Smooth muscle cell (in vitro differentiated cells): Measurements from ENCODE around the gene EML3. TPM values are rescaled to one million over a fixed set of nuclear protein-coding genes. Genes with fewer than 3 reads are reported as not detected.

Experiments
- DNase-seq: peaks from one replicate; lab custom pipeline; 2025; ENCODE audit not compliant: unreplicated experiment; lab: John Stamatoyannopoulos, UW
- H2AFZ ChIP-seq: fragments of 200-600 bp; sonication (generic); 2 replicates; pipeline ENCODE4 v1.6.0; 2016; ENCODE audit warnings: antibody characterized with exemption, low read depth, mild to moderate bottlenecking
- H3F3A ChIP-seq: fragments of 200-600 bp; sonication (generic); 2 replicates; pipeline ENCODE4 v1.6.0; 2017; ENCODE audit warnings: antibody characterized with exemption, low read depth
- H3K27ac ChIP-seq: fragments of 200-600 bp; sonication (generic); 2 replicates; pipeline ENCODE4 v1.5.1; 2016; ENCODE audit warnings: low read depth, mild to moderate bottlenecking
- H3K27me3 ChIP-seq: fragments of 200-600 bp; sonication (generic); 2 replicates; pipeline ENCODE4 v1.6.1; 2016; ENCODE audit warnings: low read depth, mild to moderate bottlenecking
- H3K36me3 ChIP-seq: fragments of 200-600 bp; sonication (generic); 2 replicates; pipeline ENCODE4 v1.5.1; 2016; ENCODE audit warnings: low read depth
- H3K4me1 ChIP-seq: fragments of 200-600 bp; sonication (generic); 2 replicates; pipeline ENCODE4 v1.5.1; 2016; ENCODE audit warnings: low read depth
- H3K4me2 ChIP-seq: fragments of 200-600 bp; sonication (generic); 2 replicates; pipeline ENCODE4 v1.6.0; 2016; ENCODE audit warnings: mild to moderate bottlenecking
- H3K4me3 ChIP-seq: fragments of 200-600 bp; sonication (generic); 2 replicates; pipeline ENCODE4 v1.5.1; 2016; ENCODE audit warnings: mild to moderate bottlenecking
- H3K79me2 ChIP-seq: fragments of 200-600 bp; sonication (generic); 2 replicates; pipeline ENCODE4 v1.6.0; 2016; ENCODE audit warnings: low read depth, mild to moderate bottlenecking
- H3K9ac ChIP-seq: fragments of 200-600 bp; sonication (generic); 2 replicates; pipeline ENCODE4 v1.6.0; 2016; ENCODE audit warnings: low read depth
- H3K9me3 ChIP-seq: fragments of 200-600 bp; sonication (generic); replicated peaks from 2 replicates; pipeline ENCODE4 v1.5.1; 2016; ENCODE audit warnings: low read depth
- H4K20me1 ChIP-seq: fragments of 200-600 bp; sonication (generic); 2 replicates; pipeline ENCODE4 v1.6.0; 2016; ENCODE audit warnings: low read depth
- WGBS: methylation state at CpG from one replicate; pipeline ENCODE4 v1.1.7; 2016; ENCODE audit warnings: low lambda C conversion rate; 5-methylcytosine and 5-hydroxymethylcytosine counted together
- polyA plus RNA-seq: library from polyadenylated mRNA; unstranded; fragments of >200 nt; fragmentation: Nextera tagmentation; extraction: Ambion mirVana; gene quantifications from 2 replicates; pipeline ENCODE4 v1.2.1, GENCODE V29; 2016
- total RNA-seq: library from RNA; depleted of rRNA; stranded (reverse); fragments of >200 nt; gene quantifications from 2 replicates; pipeline ENCODE4 v1.2.3, GENCODE V29; 2014
- TF ChIP-seq, protein P1 (sequence below): fragments of 200-600 bp; sonication (generic); IDR thresholded peaks from 2 replicates; pipeline ENCODE4 v1.5.1; 2017; ENCODE audit warnings: borderline replicate concordance, mild to moderate bottlenecking, antibody characterized with exemption; ENCODE audit not compliant: insufficient read depth, poor library complexity, severe bottlenecking

The EML3 gene
- total and polyA plus RNA-seq, 2 experiments from 2014 or later = 35.0 to 36.8 TPM

DNA sequence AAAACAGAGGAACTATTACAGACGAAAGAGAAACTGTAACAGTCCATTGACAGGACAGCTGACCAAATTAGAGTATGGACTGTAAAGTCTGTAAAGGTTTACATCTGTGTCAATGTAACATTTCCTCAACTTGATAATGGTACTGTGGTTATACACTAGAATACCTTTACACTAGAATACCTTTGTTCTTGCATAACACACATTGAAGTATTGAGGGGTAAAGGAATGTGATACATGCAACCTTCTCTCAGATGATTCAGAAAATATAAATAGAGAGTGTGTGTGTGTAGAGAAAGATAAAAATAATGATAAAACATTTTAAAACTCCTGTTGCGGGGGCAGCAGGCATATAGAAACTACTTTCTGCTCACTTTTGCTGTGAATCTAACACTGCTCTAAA lies 33.3 kb downstream of the EML3 start:
- DNase-seq = no peak
- Histone ChIP-seq H3K4me1 (no peaks in the 10 kb centered on the region), H3K36me3 (peaks cover 3% of the 10 kb centered on the region), H3K4me2 (no peak overlapping the region), H4K20me1 (no peaks in the 10 kb centered on the region), H3K9ac (no peak overlapping the region), H3K27ac (no peak overlapping the region), H3K4me3 (no peak overlapping the region), H3F3A (peaks cover 5% of the 10 kb centered on the region), H3K27me3 (no peaks in the 10 kb centered on the region), H3K79me2 (peaks cover 29% of the 10 kb centered on the region), H3K9me3 (no peaks in the 10 kb centered on the region), H2AFZ (no peak overlapping the region)
- 96% methylated on average over 2 of the region's 2 CpGs for WGBS
- TF ChIP-seq, protein P1, sequence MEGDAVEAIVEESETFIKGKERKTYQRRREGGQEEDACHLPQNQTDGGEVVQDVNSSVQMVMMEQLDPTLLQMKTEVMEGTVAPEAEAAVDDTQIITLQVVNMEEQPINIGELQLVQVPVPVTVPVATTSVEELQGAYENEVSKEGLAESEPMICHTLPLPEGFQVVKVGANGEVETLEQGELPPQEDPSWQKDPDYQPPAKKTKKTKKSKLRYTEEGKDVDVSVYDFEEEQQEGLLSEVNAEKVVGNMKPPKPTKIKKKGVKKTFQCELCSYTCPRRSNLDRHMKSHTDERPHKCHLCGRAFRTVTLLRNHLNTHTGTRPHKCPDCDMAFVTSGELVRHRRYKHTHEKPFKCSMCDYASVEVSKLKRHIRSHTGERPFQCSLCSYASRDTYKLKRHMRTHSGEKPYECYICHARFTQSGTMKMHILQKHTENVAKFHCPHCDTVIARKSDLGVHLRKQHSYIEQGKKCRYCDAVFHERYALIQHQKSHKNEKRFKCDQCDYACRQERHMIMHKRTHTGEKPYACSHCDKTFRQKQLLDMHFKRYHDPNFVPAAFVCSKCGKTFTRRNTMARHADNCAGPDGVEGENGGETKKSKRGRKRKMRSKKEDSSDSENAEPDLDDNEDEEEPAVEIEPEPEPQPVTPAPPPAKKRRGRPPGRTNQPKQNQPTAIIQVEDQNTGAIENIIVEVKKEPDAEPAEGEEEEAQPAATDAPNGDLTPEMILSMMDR = no peak

DNA sequence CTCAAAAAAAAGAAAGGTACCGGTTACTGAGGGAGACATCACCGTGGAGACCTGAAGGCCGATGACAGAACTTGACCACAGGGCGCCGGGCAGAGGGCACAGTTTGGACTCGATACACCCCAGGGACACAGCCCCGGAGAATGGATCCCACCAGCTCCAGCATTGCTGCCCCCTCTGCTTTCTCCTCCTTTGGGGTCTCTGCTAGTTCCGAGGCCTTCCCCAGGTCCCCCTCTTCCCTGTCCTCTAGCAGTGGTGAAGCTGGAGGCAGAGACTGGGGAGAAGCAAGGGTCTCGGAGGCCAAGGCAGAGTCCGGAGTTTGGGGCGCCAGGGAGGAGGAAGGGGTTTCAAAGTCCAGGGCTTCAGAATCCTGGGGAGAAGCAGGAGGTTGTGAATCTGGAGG lies 34.0 kb downstream of the EML3 start:
- Histone ChIP-seq H3K27me3 (no peaks in the 10 kb centered on the region), H3K9ac (no peak overlapping the region), H3K4me1 (no peaks in the 10 kb centered on the region), H3K79me2 (peaks cover 30% of the 10 kb centered on the region), H3K27ac (no peak overlapping the region), H3K4me2 (no peak overlapping the region), H3K9me3 (no peaks in the 10 kb centered on the region), H2AFZ (no peak overlapping the region), H3F3A (peaks cover 5% of the 10 kb centered on the region), H3K4me3 (no peak overlapping the region), H3K36me3 (peaks cover 3% of the 10 kb centered on the region), H4K20me1 (no peaks in the 10 kb centered on the region)
- TF ChIP-seq, protein P1 = no peak
- DNase-seq = no peak
- 99% methylated on average over 11 of the region's 11 CpGs for WGBS

DNA sequence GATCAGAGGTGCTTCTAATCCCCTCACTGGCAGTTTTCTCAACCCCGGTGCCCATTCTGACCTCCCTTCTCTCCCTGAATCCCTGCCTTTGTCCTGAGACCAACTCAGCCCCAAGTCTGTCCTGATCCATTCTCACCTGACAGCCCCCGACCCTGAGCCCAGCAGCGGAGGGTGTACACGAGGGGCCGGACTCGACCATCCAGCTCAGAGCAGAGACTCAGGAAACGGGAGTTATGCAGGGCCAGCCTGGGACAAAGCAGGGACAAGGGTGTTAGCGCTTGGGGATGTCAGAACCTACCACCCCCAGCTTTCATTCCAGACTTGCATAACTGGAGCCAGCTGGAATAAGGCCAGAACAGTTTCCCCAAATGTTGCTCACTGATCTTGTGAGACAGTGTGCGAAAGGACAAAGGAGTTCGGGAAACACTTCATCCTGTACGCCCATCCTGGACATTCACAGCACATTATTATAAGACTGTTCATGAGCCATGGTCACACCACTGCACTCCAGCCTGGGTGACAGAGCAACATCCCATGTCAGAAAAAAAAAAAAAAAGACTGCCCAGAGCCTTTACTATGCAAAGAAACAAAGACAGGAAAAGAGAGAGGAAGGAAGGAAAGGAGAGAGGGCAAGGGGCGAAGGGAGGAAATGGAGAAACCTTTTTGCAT lies 35.4 kb downstream of the EML3 start:
- Histone ChIP-seq H3K27me3 (no peaks in the 10 kb centered on the region), H3K27ac (peak overlapping the region; percentile 34), H3K9ac (no peak overlapping the region)

More for the DNA sequence above, 35.4 kb downstream of the EML3 start:
- H3K79me2 ChIP-seq = peaks cover 37% of the 10 kb centered on the region
- peaks cover 6% of the 10 kb centered on the region for H3K4me1 ChIP-seq
- H4K20me1 ChIP-seq = peaks cover 12% of the 10 kb centered on the region
- TF ChIP-seq, protein P1 = no peak
- H3F3A ChIP-seq = peaks cover 5% of the 10 kb centered on the region
- no peak overlapping the region for H3K4me2 ChIP-seq
- no peaks in the 10 kb centered on the region for H3K9me3 ChIP-seq
- no peak overlapping the region for H2AFZ ChIP-seq
- H3K36me3 ChIP-seq = peaks cover 3% of the 10 kb centered on the region
- DNase-seq = no peak
- H3K4me3 ChIP-seq = no peak overlapping the region
- WGBS = 92% methylated on average over 12 of the region's 12 CpGs
